ENCODE data around the gene TNFRSF9. TPM values are rescaled to one million over a fixed set of nuclear protein-coding genes. Genes with fewer than 3 reads are reported as not detected.

Gene TNFRSF9
- total RNA-seq, 1 experiment from 2014 or later, result not detected

DNA sequence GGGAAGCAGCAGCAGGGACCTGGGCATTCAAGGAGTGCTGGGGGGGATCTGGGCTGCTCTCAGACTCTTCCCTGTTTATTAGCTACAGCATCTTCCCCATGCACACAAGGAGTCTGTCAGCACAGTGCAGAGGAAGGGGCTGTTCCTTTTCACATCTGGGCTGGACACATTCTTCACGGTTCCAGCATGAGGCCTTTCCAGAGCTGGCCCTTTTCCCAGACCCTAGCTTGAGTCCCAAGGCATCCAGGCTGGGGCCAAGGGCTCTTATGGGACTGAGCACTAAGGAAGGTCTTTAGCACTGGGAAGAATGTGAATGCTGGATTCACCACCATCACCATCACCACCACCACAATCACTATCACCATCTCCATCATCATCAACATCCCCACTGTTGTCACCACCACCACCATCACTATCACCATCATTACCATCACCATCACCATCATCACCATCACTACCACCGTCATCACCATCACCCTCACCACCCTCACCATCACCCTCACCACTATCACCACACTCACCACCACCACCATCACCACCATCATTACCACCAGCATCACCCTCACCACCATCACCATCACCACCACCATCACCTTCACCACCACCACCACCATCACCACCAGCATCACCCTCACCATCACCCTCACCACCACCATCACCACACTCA is 49.3 kb upstream of the TNFRSF9 start:
- Histone ChIP-seq H3K4me1 (ENCODE audit: insufficient read depth, low read length) (no peaks in the 10 kb centered on the region), H3K4me2 (ENCODE audit: insufficient read depth, insufficient read length, low read length) (no peak overlapping the region), H2BK20ac (ENCODE audit: low read depth, low read length, poor library complexity, severe bottlenecking) (no peak overlapping the region), H3K4ac (ENCODE audit: low read depth, low read length) (no peak overlapping the region), H3K56ac (ENCODE audit: insufficient read length, low read depth, low read length) (peak overlapping the region; percentile 51), H2AFZ (ENCODE audit: low read length) (no peak overlapping the region), H2BK120ac (ENCODE audit: low read depth, low read length, poor library complexity, severe bottlenecking) (no peak overlapping the region), H2BK5ac (ENCODE audit: insufficient read length, low read length) (no peak overlapping the region), H3K18ac (ENCODE audit: insufficient read length, low read depth, low read length) (peak overlapping the region; percentile 58), H3K23me2 (ENCODE audit: insufficient read length, low read depth, low read length, poor library complexity, severe bottlenecking) (no peaks in the 10 kb centered on the region), H3K79me1 (ENCODE audit: insufficient read depth, low read depth, low read length, poor library complexity, severe bottlenecking) (no peaks in the 10 kb centered on the region), H3K14ac (ENCODE audit: insufficient read depth, low read length) (no peak overlapping the region), H4K91ac (ENCODE audit: insufficient read length, low read depth, low read length) (no peak overlapping the region), H3T11ph (ENCODE audit: low read length) (no peak overlapping the region), H4K20me1 (ENCODE audit: control insufficient read depth, insufficient read depth, insufficient read length) (peaks cover 3% of the 10 kb centered on the region), H2AK5ac (ENCODE audit: insufficient read length, low read length) (no peak overlapping the region), H2BK15ac (ENCODE audit: low read depth, low read length) (no peak overlapping the region), H3K23ac (ENCODE audit: insufficient read length, low read depth, low read length) (no peak overlapping the region), H4K5ac (ENCODE audit: insufficient read length, low read depth, low read length) (peak overlapping the region; percentile 15), H3K79me2 (ENCODE audit: insufficient read depth, low read length) (no peaks in the 10 kb centered on the region), H3K9ac (ENCODE audit: extremely low read depth, insufficient read length, low read length) (no peak overlapping the region), H3K9me3 (ENCODE audit: control insufficient read depth, low read depth, low read length) (no peaks in the 10 kb centered on the region), H4K8ac (replicated peaks; ENCODE audit: insufficient read length, low read depth, low read length) (peak overlapping the region; percentile 85), H3K27ac (ENCODE audit: insufficient read length, low read depth, low read length) (no peak overlapping the region), H3K27me3 (ENCODE audit: insufficient read depth, low read length) (no peaks in the 10 kb centered on the region), H2BK12ac (ENCODE audit: insufficient read length, low read depth, low read length) (no peak overlapping the region)
- DNase-seq, result no peak
- Mint-ChIP-seq H3K4me3 (peak overlapping the region in 1 of 2 experiments; percentile 16; a peak in 2 of 5 replicates), H3K27ac (no peak overlapping the region; a peak in 1 of 7 replicates), H3K27me3 (ENCODE audit: low read depth) (no peaks in the 10 kb centered on the region; the same call in 1 of the 2 replicates), H3K9me3 (peaks cover 0 to 5% of the 10 kb centered on the region in 2 experiments; a peak in 1 of 5 replicates), H3K4me1 (peaks cover 20 to 53% of the 10 kb centered on the region in 2 experiments), H3K36me3 (ENCODE audit: insufficient read depth in 1 of 3, low read depth in 3 of 3) (peaks cover 23 to 37% (median 31%) of the 10 kb centered on the region in 3 experiments; a peak in 6 of 7 replicates)
- TF ChIP-seq, protein P1, sequence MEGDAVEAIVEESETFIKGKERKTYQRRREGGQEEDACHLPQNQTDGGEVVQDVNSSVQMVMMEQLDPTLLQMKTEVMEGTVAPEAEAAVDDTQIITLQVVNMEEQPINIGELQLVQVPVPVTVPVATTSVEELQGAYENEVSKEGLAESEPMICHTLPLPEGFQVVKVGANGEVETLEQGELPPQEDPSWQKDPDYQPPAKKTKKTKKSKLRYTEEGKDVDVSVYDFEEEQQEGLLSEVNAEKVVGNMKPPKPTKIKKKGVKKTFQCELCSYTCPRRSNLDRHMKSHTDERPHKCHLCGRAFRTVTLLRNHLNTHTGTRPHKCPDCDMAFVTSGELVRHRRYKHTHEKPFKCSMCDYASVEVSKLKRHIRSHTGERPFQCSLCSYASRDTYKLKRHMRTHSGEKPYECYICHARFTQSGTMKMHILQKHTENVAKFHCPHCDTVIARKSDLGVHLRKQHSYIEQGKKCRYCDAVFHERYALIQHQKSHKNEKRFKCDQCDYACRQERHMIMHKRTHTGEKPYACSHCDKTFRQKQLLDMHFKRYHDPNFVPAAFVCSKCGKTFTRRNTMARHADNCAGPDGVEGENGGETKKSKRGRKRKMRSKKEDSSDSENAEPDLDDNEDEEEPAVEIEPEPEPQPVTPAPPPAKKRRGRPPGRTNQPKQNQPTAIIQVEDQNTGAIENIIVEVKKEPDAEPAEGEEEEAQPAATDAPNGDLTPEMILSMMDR (conservative IDR thresholded peaks at IDR 0.05), result no peak
- 100% methylated on average over 1 of the region's 2 CpGs for WGBS (ENCODE audit: extremely low coverage, insufficient read length, low lambda C conversion rate)
